HL-60/S4 (cell line): Measurements from ENCODE around the gene RNF43.

Experiments used
- in situ Hi-C: fragments of 300-500 bp; cut with MboI; formaldehyde crosslinking; loops from 2 replicates; pipeline ENCODE4 v1.14.3; 2022; ENCODE audit warnings: low sequenced_read_pairs

The RNF43 gene

DNA sequence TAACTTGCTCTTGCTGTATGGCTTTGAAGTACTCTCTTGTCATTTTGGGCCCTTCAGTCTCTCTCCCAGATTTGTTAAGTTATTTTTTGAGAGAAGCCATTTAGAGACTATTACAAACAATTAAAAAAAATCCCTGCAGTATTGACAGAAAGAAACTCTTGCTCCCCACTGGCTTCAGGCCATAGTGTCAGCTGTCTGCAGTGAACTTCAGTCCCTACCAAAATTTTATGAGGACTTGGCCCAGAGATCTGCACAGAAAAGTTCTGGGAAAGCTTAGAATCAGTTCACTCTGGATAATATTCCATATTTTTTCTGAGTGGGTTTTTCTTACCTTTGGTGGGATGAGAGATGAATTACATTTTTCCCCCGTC is 34.5 kb downstream of the RNF43 start:
- in situ Hi-C loops = no loop called here

DNA sequence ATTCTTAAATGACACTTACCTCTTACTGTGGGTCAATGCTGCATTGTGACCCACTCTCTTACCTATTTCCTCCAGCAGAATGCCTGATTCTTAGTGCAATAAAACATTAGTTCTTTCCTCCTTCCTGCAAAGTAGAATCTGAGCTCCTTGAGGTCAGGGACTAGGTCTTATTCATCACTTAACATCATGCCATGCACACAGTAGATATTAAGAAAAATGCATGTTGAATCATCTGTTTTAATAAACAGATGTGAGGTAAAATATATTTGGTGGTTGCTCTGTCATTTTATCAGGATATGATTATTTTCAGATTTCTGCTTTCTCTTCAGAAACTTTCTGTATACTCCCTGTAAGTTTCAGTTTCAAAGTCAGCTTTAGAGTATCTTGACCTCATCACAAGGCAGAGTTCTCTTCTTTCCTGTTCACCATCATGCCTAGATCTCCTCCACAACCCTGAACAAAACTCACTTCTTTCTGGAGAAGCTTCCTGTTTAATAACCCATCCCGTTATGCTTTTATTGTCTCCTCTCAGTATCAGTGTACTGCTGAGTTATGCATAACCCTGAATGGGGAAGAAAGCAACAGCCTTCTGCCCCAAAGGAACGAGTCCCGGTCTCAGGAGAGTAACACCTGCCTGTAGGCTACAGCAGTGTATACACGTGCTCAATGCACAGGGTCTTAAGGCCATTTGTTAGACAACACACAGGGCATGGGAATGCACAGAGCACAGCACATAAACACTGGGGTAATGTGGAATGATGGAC is 35.0 kb downstream of the RNF43 start:
- in situ Hi-C loops = no loop called here

DNA sequence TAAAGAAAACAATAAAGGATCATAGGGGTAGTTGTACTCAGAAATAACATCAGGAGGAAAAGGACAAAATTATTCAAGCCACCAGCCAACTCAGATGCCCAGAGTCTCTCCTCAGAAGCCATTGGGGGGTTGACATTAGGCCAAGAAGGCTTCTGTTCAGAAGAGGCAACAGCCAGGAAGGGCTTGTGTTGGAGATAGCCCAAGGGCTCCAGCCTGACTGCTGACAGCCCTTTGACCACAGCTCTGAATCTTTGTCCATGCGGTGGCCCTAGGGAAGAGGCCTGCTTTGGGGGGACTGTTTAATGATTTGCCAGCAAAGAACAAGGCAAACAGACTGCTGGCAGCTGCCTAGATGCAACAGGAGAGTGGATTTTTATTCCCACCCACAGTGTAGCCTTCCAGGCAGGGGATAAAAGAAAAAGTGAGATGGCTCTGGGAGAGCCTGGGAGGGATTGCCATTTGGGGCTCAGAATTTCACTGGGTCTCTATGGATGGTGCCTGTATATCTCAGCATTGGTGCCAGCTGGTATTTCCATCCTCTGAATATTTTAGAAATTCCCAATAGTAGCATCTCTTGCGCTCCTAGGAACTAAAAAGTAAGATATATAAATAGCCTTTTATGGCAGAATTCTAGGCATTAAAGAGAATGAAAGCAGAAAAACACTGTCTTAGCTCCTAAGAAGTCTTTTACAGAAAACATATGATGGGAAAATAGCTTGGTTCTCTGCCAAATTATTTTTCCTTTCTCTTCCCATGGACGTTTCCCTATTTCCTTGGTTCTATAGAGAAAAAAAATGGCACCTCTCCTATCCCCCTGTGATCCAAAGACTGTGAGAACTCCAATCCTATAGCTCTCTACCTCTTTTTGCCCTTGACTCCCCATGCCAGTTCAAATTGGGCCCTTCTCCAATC is 36.0 kb downstream of the RNF43 start:
- in situ Hi-C loops = no loop called here

DNA sequence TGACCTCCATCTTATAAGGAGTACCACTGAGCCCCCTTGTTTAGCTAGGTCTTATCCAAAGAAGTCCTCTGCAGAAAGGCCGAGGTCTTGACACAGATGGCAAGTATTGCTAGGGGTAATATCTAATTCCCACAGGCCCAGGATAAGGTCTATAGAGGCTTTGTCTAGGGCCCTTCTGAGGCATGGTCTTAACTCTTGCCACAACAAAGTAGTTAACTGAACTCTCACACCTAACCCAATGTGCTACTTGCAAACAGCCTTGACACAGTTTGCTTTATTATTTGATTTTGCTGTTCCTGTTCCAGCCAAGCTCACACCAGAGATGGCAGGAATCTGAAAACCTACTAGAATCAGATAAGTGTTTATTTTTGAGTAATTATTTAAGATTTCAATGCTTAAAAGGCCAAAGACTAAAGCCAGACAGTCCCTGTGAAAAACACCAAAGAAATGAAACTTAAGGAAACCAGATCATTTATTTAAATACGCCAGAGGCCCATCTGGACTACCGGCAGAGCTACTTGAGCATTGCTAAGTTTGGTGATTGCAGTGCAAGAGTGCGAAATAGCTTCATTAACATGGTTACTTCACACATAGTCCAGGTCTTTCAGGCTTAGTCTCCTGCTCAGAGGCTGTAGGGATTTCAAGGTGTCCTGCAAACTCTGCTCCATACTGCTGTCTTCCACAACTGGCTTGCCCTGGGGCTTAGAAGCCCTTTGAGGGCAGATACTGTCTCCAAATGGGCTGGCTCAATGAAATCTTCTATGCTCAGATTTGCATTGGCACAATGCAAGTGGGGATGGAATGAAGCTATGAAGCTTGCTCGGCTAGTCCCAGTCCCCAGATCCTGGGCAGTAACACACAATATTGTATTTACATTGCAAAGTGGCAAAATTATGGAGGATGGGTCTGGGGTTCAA is 36.9 kb downstream of the RNF43 start:
- in situ Hi-C loops = no loop called here

DNA sequence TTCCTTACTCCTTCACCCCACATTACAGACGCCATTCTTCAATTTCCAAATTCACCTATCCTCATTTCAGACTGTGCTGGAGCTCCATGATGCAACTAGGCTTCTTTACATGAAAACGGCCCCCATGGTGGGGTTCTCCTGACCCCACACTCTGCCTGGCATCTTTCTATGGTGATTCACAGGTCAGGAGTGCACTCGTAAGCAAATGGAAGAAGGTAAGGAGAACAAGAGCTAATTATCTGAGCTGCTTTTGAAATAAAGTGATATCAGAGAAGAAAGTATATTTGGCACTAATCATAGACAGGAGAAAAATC is 37.9 kb downstream of the RNF43 start:
- in situ Hi-C loops = no loop called here

DNA sequence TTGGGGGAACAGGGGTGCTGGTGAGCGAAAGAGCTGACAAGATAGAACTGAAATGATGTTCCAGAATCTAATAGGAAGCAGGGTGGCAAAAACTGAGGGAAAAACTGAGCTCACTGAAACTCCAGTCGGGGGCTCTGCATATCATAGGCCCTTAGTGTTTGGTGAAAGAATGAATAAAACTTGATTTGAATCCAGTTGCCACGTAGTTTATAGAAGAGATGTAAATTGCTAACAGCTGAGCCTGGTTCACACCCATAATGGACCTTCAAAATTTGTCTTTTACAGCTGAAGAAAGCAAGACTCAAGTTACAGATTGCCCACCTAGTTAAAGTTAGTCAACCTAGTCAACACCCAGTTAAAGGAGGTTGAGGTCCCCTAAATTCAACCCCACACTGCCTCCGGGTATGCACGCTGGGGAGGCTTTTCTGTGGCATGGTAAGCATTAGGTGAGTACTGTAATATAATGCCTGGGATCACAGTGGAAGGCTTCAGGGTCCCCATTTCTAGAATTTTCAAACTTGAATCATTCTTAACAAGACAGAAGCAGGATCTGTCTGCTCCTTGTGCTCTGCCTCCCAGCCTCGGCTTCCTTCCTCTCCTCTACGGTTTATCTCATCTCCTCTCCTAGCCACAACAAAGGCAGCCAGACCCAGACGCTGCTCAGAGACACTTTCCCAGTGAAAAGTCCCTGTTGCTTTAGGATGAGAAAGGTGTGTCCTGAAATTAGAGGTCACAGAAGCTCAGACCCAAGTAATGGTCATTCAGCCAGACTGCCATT is 38.4 kb downstream of the RNF43 start:
- in situ Hi-C loops = no loop called here

DNA sequence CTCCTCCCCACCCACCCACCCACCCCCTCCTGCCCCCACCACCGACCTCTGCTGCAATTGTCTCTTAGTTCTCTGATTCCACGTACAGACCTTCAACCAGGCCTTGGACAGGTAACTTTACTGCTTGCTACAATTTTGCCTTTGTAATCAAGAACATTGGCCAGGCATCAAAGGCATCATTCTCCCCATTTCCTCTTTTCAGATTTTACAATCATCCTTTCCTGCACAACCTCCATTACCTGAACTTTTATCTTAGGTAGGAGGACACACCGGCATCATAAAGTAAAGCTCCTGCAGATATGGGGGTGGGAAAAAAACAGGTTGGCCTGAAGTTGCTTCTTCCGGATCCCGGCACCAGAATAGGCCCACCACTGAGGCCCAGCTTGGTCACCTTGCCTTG is 39.7 kb downstream of the RNF43 start:
- in situ Hi-C loops = no loop called here

DNA sequence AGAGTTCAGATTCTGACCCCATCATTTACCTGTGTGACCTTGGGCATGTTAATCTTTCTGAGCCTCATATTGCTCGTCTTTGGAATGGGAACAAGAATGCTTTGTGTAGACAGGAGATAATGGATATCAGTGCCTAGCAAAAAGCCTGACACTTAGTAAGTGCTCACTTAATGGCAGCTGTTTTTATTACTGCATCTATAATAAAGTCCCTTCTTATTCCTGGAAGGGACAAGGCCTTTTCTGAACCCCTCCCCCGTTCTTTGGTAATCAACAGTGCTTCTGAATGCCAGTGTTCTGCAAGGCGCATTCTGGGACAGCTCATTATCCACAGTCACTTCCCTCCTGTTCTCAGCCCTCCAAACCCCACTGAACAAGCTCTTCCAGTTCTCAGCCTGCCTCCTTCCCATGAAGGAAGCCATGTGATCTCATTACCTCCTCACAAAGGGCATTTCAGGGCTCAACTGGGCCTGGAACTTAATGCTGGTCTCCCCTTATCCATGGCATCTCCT is 40.2 kb downstream of the RNF43 start:
- in situ Hi-C loops = no loop called here

DNA sequence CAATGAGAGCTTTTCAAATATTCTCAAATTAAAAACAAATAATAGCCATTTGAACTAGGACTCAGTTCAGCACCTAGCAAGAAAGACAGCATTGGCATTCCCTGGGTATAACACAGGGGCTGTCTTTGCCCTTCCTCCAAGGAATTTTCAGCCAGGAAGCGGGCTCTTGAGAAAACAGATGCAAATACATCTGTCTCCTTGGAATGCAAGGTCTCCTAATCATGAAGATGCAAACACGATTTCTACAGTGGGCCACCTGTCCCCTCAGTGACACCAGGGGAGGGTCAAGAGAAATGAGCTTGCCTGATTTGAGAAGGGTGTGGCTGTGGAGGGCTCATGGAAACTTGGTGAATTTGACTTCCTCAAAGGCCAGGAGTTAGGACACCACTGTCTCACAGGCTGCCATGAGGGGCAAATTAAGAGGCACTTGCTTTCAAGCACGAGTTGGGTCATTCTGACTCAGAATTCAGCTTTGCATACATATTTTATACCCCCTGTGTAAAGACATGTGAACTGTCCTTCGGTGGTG is 40.8 kb downstream of the RNF43 start:
- in situ Hi-C loops = no loop called here

DNA sequence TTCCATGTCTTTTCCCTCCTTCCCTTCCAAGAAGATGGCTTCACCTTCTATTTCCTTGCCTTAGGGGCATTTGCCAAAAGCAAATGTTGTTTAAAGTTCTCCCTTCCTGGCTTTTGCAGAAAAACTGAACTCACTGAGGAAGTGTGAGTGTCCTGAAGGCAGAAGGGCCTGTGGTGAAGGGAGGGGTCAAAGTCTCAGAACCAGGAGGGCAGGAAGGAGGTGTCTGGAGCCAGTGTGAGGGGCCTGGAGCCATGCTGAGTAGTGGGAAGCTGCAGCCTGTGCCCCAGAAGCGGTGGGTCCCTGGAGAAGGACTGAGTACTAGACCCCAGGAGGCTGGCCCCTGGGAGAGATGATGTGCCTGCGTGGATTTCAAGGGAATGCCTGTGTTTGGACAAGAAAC is 41.5 kb downstream of the RNF43 start:
- in situ Hi-C loops = no loop called here

DNA sequence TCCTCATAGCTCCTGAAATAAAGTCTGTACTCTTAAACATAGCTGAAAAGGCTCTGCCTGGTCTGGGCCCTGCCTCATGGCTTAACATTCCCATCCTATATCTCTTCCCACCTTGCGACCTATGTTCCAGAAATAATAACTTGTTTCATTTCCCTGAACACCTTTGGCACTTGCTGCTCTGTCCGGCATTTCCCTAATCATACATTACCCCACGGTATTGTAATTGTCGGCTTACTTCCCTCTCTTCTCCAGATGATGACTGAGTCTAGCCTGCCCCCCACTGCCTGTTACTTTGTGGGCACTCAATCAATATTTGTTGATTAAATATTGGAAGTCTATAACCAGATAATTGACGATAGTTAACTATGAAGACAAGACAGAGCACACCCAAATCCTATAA is 42.1 kb downstream of the RNF43 start:
- in situ Hi-C loops = no loop called here

DNA sequence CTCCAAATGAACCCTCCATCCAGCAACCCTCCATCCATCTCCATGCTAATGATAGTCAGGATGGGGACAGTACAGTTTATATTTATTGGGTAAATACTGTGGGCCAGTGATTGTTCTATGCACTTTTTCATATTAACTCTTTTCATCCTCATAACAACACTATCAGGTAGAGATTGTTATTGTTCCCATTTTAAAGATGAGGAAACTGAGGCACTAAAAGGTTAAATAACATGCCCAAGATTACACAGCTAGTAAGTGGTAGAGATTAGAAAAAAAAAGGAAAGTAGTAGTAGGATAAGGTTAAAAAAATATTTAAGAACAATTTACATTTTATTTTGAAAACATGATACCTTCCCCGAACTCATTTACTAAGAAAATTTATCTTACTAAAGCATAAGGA is 43.4 kb downstream of the RNF43 start:
- in situ Hi-C loops = no loop called here

DNA sequence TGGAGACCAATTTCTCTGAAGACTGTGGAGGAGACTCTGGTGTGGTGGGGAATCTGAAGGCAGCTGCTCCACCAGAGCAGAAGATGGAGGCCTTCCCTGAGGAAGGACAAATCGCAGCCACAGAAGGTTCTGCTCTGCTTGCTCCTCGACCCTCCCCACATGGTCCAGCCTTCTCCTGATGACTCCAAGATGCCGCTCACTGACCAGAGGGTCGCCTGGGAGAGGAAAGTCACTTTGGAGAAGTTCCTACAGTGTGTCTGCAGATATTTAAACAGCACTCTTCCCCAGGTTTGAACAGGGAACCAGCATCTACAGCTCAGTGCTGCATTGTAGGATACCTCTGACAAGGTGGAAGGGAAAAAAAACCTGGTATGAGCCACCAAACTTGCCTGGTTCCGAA is 44.3 kb downstream of the RNF43 start:
- in situ Hi-C loops = no loop called here

DNA sequence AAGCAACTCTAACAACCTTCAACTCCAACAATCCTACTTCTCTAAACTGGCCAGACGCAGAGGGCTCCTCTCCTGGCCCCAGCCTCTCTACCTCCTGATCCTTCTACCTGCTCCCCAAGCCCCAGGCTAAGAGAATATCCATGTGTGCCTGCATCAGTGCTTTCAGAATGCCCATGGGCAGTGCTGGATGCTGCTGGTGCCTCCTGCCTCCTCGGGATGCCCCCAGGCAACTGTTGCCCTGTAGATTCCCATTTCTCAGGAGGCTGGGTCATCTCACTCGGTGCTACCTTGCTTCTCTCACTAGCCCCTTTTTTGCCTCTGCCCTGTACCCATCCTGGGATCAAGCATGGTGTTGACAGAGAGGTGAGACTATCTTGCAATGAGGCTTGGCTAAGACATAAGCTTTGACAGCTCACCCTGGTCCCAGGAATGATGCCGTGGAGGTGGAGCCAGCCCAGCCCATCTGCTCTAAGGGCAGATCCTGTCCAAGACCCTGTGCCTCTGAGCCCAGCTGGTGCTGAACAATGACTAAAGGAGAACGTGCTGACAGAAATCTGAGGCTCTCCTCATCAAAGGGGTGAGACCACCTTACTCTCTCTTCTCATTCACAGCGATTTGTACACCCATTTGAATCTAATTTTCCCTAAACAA is 45.9 kb downstream of the RNF43 start:
- in situ Hi-C loops = no loop called here

DNA sequence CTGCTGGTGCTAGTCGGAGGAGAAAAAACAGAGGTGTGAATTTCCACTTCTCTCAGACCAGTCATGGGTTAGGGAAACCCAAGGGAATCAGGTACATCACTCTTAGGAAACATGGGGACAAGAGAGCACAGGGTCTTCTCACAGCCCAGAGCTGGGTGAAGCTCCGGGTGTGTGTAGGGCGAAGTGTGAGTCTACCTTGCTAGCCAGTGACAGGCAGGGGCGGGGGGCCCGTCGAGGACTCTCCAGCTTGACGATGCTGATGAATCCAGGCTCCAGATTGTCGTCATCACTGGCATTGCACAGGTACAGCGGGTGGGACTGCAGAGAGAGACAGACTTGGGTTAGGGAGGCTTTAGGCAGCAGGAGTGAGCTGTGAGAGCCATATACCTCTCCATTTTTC is 46.6 kb downstream of the RNF43 start:
- in situ Hi-C loops = no loop called here

DNA sequence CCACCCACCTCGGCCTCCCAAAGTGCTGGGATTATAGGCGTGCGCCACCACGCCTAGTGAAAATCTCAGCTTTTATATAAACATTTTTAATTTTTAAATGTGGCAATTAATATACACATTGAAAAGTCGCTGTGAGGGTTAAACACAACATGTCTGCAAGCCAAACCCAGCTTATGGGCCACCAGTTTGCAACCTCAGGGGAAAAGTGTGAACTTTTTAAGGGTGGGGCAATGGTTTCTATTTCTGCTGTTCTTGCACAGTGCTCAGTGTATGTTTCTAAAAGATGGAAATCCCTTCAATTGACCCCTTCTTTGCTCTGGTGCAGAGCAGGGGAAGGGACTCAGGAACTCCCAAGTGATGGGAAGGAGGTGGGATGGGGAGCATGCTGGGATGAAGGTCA is 47.0 kb downstream of the RNF43 start:
- in situ Hi-C loops = no loop called here

DNA sequence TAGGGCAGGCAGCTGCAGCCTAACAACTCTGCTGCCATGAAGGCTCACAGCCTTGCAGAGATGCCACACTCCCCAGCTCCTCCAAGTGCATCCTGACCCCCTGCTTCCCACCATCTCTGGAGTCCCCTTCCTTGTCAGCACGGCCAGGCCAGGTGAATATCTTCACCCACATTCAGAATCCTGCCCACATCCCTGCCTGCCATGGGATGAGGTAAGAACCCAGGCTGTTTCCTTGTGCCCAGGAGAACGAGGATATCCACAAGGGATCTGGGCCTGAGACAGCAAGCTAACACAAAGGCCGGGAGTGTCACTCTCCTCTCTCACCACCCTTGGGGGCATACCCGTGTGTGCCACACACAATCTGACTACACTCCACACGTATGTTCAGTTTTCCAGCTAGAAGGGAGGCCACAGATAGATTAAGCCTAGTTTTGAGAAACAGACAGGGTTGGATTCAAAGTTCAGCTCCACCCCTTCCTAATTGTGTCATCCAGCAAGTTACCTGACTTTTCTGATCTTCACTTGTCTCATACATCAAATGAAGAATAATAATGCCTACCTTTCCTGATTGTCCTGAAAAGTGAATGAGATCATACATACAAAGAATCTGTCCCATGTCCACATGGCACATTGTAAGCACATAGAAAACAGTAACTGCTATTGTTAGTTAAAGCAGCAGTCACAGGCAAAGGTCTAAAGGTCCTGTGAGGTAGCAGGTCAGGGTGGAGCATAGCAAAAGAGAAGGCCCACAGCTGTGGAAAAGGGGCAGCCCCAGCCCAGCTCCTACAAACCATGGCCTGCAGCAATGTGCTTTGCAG is 47.9 kb downstream of the RNF43 start:
- in situ Hi-C loops = no loop called here

DNA sequence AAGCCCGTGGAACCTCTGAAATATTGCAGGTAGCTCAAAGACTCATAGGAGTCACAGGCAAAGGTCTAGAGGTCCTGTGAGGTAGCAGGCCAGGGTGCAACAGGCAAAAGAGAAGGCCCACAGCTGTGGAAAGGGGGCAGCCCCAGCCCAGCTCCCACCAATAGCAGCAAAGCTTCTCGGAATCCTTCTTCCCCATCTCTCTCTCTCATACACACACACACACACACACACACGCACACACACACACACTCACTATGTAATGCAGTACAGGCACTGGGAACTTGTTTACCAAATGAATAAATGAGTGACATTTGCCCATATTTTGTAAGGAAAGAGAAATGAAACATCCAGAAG is 48.5 kb downstream of the RNF43 start:
- in situ Hi-C loops = no loop called here
